Stimulated activated CD4-positive, alpha-beta T cell treated with anti-CD3 and anti-CD28 coated beads, Interleukin-4, amount 100 ng/mL, for 4 hours (primary cell): Measurements from ENCODE around the gene NKX2-1.

Experiments used
- DNase-seq, 2 experiments: peaks; one replicate each; pipeline ENCODE4 v3.0.0-alpha.2; 2020

Gene NKX2-1

GRCh38 chr14:36517242-36518030 lies 2.6 kb downstream of the NKX2-1 start:
- DNase-seq = no peak

GRCh38 chr14:36516719-36517241 lies 3.3 kb downstream of the NKX2-1 start:
- no peak for DNase-seq

- DNase-seq = no peak
Measured at GRCh38 chr14:36515896-36516718, 3.9 kb downstream of the NKX2-1 start.

- DNase-seq = no peak
Measured at GRCh38 chr14:36515105-36515593, 4.9 kb downstream of the NKX2-1 start.

- no peak for DNase-seq
Measured at GRCh38 chr14:36514278-36515104, 5.5 kb downstream of the NKX2-1 start.

GRCh38 chr14:36513451-36514277 lies 6.4 kb downstream of the NKX2-1 start:
- no peak for DNase-seq

GRCh38 chr14:36513012-36513420 lies 7.0 kb downstream of the NKX2-1 start:
- no peak for DNase-seq

- no peak for DNase-seq
Measured at GRCh38 chr14:36512585-36513003, 7.4 kb downstream of the NKX2-1 start.

GRCh38 chr14:36511981-36512584 lies 7.9 kb downstream of the NKX2-1 start:
- no peak for DNase-seq

GRCh38 chr14:36510874-36511273 lies 9.2 kb downstream of the NKX2-1 start:
- DNase-seq = no peak

- no peak for DNase-seq
Measured at GRCh38 chr14:36510078-36510799, 9.8 kb downstream of the NKX2-1 start.

- no peak for DNase-seq
Measured at GRCh38 chr14:36509069-36509917, 10.7 kb downstream of the NKX2-1 start.

GRCh38 chr14:36508418-36509068 lies 11.5 kb downstream of the NKX2-1 start:
- no peak for DNase-seq

- DNase-seq = no peak
Measured at GRCh38 chr14:36507847-36508417, 12.1 kb downstream of the NKX2-1 start.

- no peak for DNase-seq
Measured at GRCh38 chr14:36506732-36507614, 13.1 kb downstream of the NKX2-1 start.

GRCh38 chr14:36505892-36506731 lies 13.9 kb downstream of the NKX2-1 start:
- DNase-seq = no peak
